ENCODE data around the gene MAGEA9. TPM values are rescaled to one million over a fixed set of nuclear protein-coding genes. Genes with fewer than 3 reads are reported as not detected.
"Not testable (repeated sequence)": the region's sequence is repeated elsewhere in the genome, so short reads cannot be mapped to it uniquely, and the experiment has no call there.

MAGEA9 gene
- total and polyA plus RNA-seq, 2 donors, result 0.02 TPM; not detected in 1

DNA sequence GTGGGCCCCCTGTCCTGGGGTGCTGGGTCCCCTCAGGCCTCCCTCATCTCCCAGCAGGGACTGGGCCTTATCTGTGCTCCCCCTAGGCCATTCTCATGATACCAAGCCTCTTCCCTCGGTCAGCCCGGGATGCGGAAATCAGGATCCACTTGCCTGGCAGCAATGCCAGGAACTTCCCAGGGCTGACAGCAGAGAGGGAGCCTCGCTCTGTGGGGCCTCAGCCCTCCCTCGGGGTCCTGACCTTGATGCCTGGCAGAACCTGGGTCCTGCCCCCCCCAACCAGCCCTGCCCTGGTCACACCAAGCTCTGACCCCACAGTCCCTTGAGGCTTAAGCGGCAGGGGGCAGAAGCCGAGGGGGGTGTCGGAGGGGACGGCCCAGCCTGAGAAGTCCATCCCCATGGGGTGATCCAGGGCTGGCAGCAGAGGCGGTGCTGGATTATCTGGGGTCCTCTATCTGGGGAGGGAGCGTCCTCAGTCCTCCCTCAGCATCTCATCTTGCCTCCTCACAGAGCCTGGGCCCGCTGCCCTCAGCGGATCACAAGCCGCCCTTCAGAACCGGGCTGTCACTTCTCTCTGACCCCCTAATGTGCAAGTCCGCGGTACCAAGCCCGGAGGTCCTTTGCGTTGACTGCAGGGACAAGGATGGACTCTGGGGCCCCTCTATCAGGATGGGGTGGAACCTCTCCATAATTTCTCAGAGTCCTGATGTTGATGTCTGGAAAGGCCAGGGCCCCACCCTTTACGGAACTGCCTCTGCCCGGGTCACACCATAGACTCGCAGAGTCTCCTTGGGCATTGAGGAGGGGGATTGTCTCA is 19.7 kb upstream of the MAGEA9 start:
- WGBS, result 96% methylated on average over 22 of the region's 22 CpGs

DNA sequence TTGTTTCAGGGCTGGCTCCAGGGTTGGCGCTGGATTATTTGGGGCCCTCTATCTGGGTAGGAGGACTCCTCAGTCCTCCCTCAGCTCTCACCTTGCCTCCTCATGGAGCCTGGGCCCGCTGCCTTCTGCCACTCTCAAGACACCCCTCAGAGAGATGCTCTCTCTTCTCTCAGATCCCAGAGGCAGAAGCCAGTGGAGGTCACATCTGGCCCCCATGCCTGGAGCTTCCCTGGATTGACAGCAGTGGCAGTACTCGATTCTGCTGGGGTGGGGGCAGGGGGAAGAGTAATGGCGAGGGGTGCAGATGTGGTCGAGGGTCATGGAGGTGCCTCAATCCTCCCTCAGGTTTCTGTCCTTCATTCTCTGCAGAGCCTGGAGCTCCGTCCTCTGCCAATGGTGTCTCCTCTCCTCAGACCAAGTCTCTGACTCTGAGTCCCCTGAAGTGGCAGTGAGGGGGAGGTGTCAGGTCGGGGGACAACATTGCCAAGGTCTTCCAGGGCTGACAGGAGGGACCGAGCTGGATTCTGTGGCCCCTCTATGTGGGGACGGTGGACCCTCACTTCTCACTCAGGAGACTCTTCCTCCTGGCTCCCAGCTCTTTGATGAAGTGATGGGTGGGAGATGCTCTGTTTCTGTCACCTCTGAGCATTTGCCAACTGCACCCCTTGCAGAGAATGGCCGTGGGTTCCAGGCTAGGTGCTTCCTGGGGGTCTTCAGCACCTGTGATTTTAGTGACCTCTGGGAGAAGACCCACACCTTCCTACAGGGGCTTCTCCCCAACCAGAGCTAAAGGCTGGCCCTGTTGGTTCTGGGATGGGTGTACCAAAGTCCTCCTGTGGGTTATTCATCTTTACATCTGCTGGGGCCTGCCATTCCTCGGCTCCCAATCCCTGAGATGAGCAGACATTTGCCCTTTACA is 18.8 kb upstream of the MAGEA9 start:
- no peaks in the 10 kb centered on the region for H3K4me1 ChIP-seq (ENCODE audit: control insufficient read depth in 2 of 2, insufficient read depth in 2 of 2, low read length in 2 of 2)
- WGBS, result 94% methylated on average over 10 of the region's 11 CpGs
- no peaks in the 10 kb centered on the region for H3K27me3 ChIP-seq (ENCODE audit: control insufficient read depth in 2 of 2, insufficient read depth in 1 of 2, low read length in 1 of 2)
- H3K36me3 ChIP-seq (ENCODE audit: control insufficient read depth in 2 of 2, insufficient read depth in 2 of 2, low read length in 1 of 2), result no peaks in the 10 kb centered on the region
- no peaks in the 10 kb centered on the region for H3K9me3 ChIP-seq (ENCODE audit: control insufficient read depth in 2 of 2, insufficient read depth in 1 of 2, low read length in 1 of 2)
- H3K27ac ChIP-seq (ENCODE audit: low read depth in 1 of 2, low read length in 1 of 2), result no peak overlapping the region
- DNase-seq (ENCODE audit: low read depth in 6 of 9, low spot score in 9 of 9), result no peak
- no peak overlapping the region for H3K4me3 ChIP-seq (ENCODE audit: low read length in 2 of 2)

More for the DNA sequence above, 19.7 kb upstream of the MAGEA9 start:
- not testable (repeated sequence) for H3K27ac ChIP-seq (ENCODE audit: low read depth in 1 of 2, low read length in 1 of 2); H3K27me3 ChIP-seq (ENCODE audit: control insufficient read depth in 2 of 2, insufficient read depth in 1 of 2, low read length in 1 of 2); DNase-seq (ENCODE audit: low read depth in 6 of 9, low spot score in 9 of 9); H3K4me3 ChIP-seq (ENCODE audit: low read length in 2 of 2); H3K4me1 ChIP-seq (ENCODE audit: control insufficient read depth in 2 of 2, insufficient read depth in 2 of 2, low read length in 2 of 2); H3K9me3 ChIP-seq (ENCODE audit: control insufficient read depth in 2 of 2, insufficient read depth in 1 of 2, low read length in 1 of 2); H3K36me3 ChIP-seq (ENCODE audit: control insufficient read depth in 2 of 2, insufficient read depth in 2 of 2, low read length in 1 of 2)

DNA sequence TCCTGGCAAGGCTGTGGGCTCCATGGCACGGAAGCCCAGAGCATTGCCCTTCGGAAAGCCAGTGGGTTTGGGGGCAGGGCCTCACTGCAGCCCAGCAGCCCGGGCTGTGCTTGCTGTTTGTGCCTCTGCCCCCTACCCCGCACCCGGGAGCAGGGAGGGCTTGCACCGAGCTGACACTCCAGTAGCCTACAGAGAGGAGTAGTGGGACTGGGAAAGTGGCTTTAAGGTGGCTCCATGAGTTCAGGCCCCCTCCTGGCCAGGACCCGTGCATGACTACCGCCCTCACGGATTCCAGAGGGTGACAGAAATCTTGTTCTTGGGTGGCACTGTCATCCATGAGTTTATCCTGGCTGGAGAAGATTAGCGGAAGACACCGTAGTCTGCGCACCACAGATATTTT is 11.4 kb upstream of the MAGEA9 start:
- H3K36me3 ChIP-seq (ENCODE audit: control insufficient read depth in 2 of 2, insufficient read depth in 2 of 2, low read length in 1 of 2); H3K4me3 ChIP-seq (ENCODE audit: low read length in 2 of 2); H3K27ac ChIP-seq (ENCODE audit: low read depth in 1 of 2, low read length in 1 of 2); H3K27me3 ChIP-seq (ENCODE audit: control insufficient read depth in 2 of 2, insufficient read depth in 1 of 2, low read length in 1 of 2); DNase-seq (ENCODE audit: low read depth in 6 of 9, low spot score in 9 of 9); H3K4me1 ChIP-seq (ENCODE audit: control insufficient read depth in 2 of 2, insufficient read depth in 2 of 2, low read length in 2 of 2); H3K9me3 ChIP-seq (ENCODE audit: control insufficient read depth in 2 of 2, insufficient read depth in 1 of 2, low read length in 1 of 2): not testable (repeated sequence)
- no CpG with 5 or more reads among the region's 12 CpGs for WGBS

DNA sequence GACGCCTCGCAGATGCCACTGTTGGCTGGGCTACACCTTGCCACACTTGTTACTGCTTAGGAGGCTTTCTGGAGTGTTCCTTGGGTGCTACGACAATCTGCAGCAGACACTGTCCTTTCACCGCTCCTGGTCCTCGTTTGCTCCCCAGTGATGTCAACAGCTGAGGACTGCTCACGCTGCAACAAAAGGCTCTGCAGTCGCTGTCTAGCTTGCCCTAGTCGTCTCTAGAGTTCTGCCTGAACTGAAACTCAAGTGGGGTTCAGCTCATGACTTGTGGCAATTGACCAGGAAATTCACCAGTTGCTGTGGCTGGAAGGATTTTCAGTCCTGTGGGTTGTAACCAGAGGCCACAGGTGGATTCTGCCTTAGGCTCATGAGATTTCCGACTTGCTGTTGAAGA is 8.7 kb upstream of the MAGEA9 start:
- not testable (repeated sequence) for H3K27me3 ChIP-seq (ENCODE audit: control insufficient read depth in 2 of 2, insufficient read depth in 1 of 2, low read length in 1 of 2); DNase-seq (ENCODE audit: low read depth in 6 of 9, low spot score in 9 of 9); H3K4me3 ChIP-seq (ENCODE audit: low read length in 2 of 2); H3K36me3 ChIP-seq (ENCODE audit: control insufficient read depth in 2 of 2, insufficient read depth in 2 of 2, low read length in 1 of 2); H3K9me3 ChIP-seq (ENCODE audit: control insufficient read depth in 2 of 2, insufficient read depth in 1 of 2, low read length in 1 of 2); H3K4me1 ChIP-seq (ENCODE audit: control insufficient read depth in 2 of 2, insufficient read depth in 2 of 2, low read length in 2 of 2); H3K27ac ChIP-seq (ENCODE audit: low read depth in 1 of 2, low read length in 1 of 2)
- no CpG with 5 or more reads among the region's 9 CpGs for WGBS

DNA sequence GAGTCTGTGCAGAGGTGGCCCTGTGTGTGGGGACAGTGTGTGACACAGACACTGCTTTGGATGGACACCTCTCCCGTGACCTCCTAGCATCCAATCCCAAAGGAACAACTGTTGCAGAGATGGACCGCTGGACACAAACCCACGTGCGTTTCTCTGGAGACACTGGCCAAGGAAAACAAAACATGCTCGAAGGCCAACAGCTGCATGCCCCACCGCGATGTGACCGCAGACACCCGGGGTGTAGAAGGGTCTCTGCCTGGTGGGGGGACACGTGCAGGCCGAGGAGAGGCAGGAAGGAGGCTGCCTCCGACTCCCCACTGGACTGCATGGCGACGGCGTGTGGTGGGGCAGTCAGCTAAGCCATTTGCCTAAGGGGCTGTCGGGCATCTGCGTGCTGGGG is 8.0 kb upstream of the MAGEA9 start, which contains the start of gene HSFX1:
HSFX1 (plus strand) TSS at position 301 of the 400 bp plus-strand sequence. CDS start 614 bp downstream, outside the sequence.
- H3K27ac ChIP-seq (ENCODE audit: low read depth in 1 of 2, low read length in 1 of 2); H3K36me3 ChIP-seq (ENCODE audit: control insufficient read depth in 2 of 2, insufficient read depth in 2 of 2, low read length in 1 of 2); H3K4me1 ChIP-seq (ENCODE audit: control insufficient read depth in 2 of 2, insufficient read depth in 2 of 2, low read length in 2 of 2); DNase-seq (ENCODE audit: low read depth in 6 of 9, low spot score in 9 of 9); H3K4me3 ChIP-seq (ENCODE audit: low read length in 2 of 2); H3K9me3 ChIP-seq (ENCODE audit: control insufficient read depth in 2 of 2, insufficient read depth in 1 of 2, low read length in 1 of 2); H3K27me3 ChIP-seq (ENCODE audit: control insufficient read depth in 2 of 2, insufficient read depth in 1 of 2, low read length in 1 of 2): not testable (repeated sequence)
- WGBS, result no CpG with 5 or more reads among the region's 17 CpGs

DNA sequence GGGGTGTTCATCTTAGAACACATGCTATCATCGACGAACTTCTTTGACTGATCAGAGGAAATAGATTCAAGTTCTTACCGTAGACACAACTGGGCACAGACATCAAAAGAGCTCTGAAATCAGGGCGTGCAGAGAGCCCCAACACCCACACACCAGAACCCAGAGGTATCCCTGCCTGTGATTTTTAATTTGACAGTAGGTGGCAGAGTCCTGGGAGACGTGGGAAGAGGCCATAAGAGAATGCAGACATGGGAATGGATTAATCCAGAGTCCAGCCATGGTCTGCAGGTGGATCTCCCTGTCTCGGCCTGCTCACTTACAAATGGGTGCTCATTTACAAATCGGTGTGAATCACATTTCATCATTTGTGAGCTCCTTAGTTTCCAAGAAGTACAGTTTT is 3.7 kb upstream of the MAGEA9 start:
- H3K36me3 ChIP-seq (ENCODE audit: control insufficient read depth in 2 of 2, insufficient read depth in 2 of 2, low read length in 1 of 2); DNase-seq (ENCODE audit: low read depth in 6 of 9, low spot score in 9 of 9); H3K9me3 ChIP-seq (ENCODE audit: control insufficient read depth in 2 of 2, insufficient read depth in 1 of 2, low read length in 1 of 2); H3K4me1 ChIP-seq (ENCODE audit: control insufficient read depth in 2 of 2, insufficient read depth in 2 of 2, low read length in 2 of 2); H3K27me3 ChIP-seq (ENCODE audit: control insufficient read depth in 2 of 2, insufficient read depth in 1 of 2, low read length in 1 of 2); H3K4me3 ChIP-seq (ENCODE audit: low read length in 2 of 2); H3K27ac ChIP-seq (ENCODE audit: low read depth in 1 of 2, low read length in 1 of 2): not testable (repeated sequence)
- WGBS, result no CpG with 5 or more reads among the region's 7 CpGs

DNA sequence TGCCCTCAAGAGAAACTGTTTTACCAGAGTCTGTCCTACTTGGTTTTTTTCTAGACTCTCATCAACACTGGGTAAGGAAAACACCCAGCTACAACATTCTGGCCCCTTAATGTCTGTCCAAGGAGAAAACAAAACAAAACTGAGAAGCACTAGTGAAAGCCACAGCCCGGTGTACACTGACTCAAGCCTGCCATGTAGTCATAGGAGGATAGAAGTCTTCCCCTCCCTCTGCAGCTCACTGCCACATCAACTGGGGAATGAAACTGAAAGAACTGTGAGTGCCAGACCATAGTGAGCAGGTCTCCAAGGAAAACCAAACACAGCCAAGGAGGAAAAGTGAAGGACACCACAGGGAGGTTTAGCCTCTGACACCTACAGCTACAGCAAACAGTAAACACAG is 13.8 kb downstream of the MAGEA9 start:
- not testable (repeated sequence) for H3K4me3 ChIP-seq (ENCODE audit: low read length in 2 of 2); H3K4me1 ChIP-seq (ENCODE audit: control insufficient read depth in 2 of 2, insufficient read depth in 2 of 2, low read length in 2 of 2)
- WGBS, result no CpG with 5 or more reads among the region's 1 CpG

DNA sequence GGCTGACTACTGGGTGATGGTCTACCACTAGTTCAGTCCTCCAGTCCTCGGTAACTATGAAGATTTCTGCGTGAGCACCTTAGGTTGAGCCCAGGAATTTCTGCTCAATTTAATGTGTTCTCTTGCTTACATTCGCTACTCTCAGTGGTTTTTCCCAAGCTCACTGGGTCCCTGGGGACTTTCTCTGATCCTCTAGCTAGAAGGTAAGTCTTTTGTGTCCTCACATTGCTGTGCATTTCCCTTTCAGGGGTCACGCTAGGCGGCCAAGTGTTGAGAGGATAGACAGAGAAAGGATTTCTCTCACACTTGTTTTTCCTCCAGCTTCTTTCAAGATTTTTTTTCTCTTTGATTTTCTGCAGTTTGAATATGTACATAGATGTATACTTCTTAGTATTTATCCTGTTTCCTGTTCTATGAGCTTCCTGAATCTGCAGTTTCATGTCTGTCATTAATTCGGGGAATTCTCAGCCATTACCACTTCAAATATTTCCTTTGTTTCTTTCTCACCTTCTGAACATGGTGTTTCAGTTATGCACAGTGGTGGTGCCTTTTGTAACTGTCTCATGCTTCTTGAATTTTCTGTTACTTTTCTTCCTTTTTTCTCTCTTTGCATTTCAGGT is 17.5 kb downstream of the MAGEA9 start:
- no peak for DNase-seq (ENCODE audit: low read depth in 6 of 9, low spot score in 9 of 9)

More for the DNA sequence above, 13.8 kb downstream of the MAGEA9 start:
- not testable (repeated sequence) for H3K9me3 ChIP-seq (ENCODE audit: control insufficient read depth in 2 of 2, insufficient read depth in 1 of 2, low read length in 1 of 2); H3K27me3 ChIP-seq (ENCODE audit: control insufficient read depth in 2 of 2, insufficient read depth in 1 of 2, low read length in 1 of 2); H3K36me3 ChIP-seq (ENCODE audit: control insufficient read depth in 2 of 2, insufficient read depth in 2 of 2, low read length in 1 of 2); H3K27ac ChIP-seq (ENCODE audit: low read depth in 1 of 2, low read length in 1 of 2); DNase-seq (ENCODE audit: low read depth in 6 of 9, low spot score in 9 of 9)

DNA sequence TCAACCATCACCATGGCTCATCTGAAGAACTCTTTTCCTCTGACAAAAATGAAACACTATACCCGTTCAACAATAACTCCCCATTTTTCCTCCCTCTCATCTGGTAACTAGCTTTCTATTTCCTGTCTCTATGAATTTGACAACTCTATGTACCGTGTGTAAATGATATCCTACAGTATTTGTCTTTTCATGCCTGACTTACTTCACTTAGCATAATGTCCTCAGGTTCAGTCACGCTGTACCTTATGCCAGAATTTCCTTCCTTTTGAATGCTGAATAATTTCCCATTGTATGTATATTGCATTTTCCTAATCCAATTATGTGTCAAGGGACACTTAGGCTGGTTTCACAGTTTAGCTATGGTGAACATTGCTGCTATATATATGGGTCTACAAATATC is 18.2 kb downstream of the MAGEA9 start:
- no peak overlapping the region for H3K4me3 ChIP-seq (ENCODE audit: low read length in 2 of 2)
- H3K36me3 ChIP-seq (ENCODE audit: control insufficient read depth in 2 of 2, insufficient read depth in 2 of 2, low read length in 1 of 2), result no peaks in the 10 kb centered on the region
- 84% methylated on average over 3 of the region's 3 CpGs for WGBS
- no peaks in the 10 kb centered on the region for H3K4me1 ChIP-seq (ENCODE audit: control insufficient read depth in 2 of 2, insufficient read depth in 2 of 2, low read length in 2 of 2)
- no peaks in the 10 kb centered on the region for H3K9me3 ChIP-seq (ENCODE audit: control insufficient read depth in 2 of 2, insufficient read depth in 1 of 2, low read length in 1 of 2)
- no peak overlapping the region for H3K27ac ChIP-seq (ENCODE audit: low read depth in 1 of 2, low read length in 1 of 2)
- no peak for DNase-seq (ENCODE audit: low read depth in 6 of 9, low spot score in 9 of 9)
- H3K27me3 ChIP-seq (ENCODE audit: control insufficient read depth in 2 of 2, insufficient read depth in 1 of 2, low read length in 1 of 2), result no peaks in the 10 kb centered on the region

More for the DNA sequence above, 17.5 kb downstream of the MAGEA9 start:
- no peaks in the 10 kb centered on the region for H3K36me3 ChIP-seq (ENCODE audit: control insufficient read depth in 2 of 2, insufficient read depth in 2 of 2, low read length in 1 of 2)
- no peak overlapping the region for H3K27ac ChIP-seq (ENCODE audit: low read depth in 1 of 2, low read length in 1 of 2)
- no peak overlapping the region for H3K4me3 ChIP-seq (ENCODE audit: low read length in 2 of 2)
- 88% methylated on average over 6 of the region's 6 CpGs for WGBS
- no peaks in the 10 kb centered on the region for H3K9me3 ChIP-seq (ENCODE audit: control insufficient read depth in 2 of 2, insufficient read depth in 1 of 2, low read length in 1 of 2)
- no peaks in the 10 kb centered on the region for H3K4me1 ChIP-seq (ENCODE audit: control insufficient read depth in 2 of 2, insufficient read depth in 2 of 2, low read length in 2 of 2)
- H3K27me3 ChIP-seq (ENCODE audit: control insufficient read depth in 2 of 2, insufficient read depth in 1 of 2, low read length in 1 of 2), result no peaks in the 10 kb centered on the region

Measured in thymus (tissue), 11 donors.